Spinal cord (tissue), 10 donors: ENCODE results near the gene BEAN1. TPM values are rescaled to one million over a fixed set of nuclear protein-coding genes. Genes with fewer than 3 reads are reported as not detected.
"Not testable (repeated sequence)": the region's sequence is repeated elsewhere in the genome, so short reads cannot be mapped to it uniquely, and the experiment has no call there.

Experiments used
- DNase-seq, 6 donors: peaks; one replicate each; pipeline versions ENCODE4 v3.0.0 to v3.0.0-alpha.2; 2013 to 2015; ENCODE audit warnings: low spot score in 6 of 6, low read depth in 4 of 6
- H3K27ac ChIP-seq: one replicate; pipeline ENCODE4 v1.5.1; 2013; ENCODE audit warnings: low read depth, low read length, control low read depth
- H3K27me3 ChIP-seq: one replicate; pipeline ENCODE4 v1.6.1; 2013; ENCODE audit warnings: low read length; ENCODE audit not compliant: control insufficient read depth, insufficient read depth
- H3K36me3 ChIP-seq: one replicate; pipeline ENCODE4 v1.6.1; 2013; ENCODE audit warnings: low read length; ENCODE audit not compliant: control insufficient read depth, insufficient read depth
- H3K4me1 ChIP-seq: one replicate; pipeline ENCODE4 v1.6.1; 2013; ENCODE audit warnings: low read length; ENCODE audit not compliant: control insufficient read depth, insufficient read depth
- H3K4me3 ChIP-seq: one replicate; pipeline ENCODE4 v1.5.1; 2013; ENCODE audit warnings: low read depth, low read length, control low read depth
- H3K9me3 ChIP-seq: one replicate; pipeline ENCODE4 v1.6.1; 2013; ENCODE audit warnings: low read length; ENCODE audit not compliant: control insufficient read depth, insufficient read depth
- WGBS: methylation state at CpG from one replicate; pipeline ENCODE4 v1.1.5; 2013; ENCODE audit warnings: missing lambda C conversion rate; ENCODE audit not compliant: insufficient coverage; 5-methylcytosine and 5-hydroxymethylcytosine counted together
- polyA plus RNA-seq, 2 donors: library from polyadenylated mRNA; unstranded; fragments of 120-200 nt; gene quantifications; one replicate each; pipeline ENCODE4 v1.2.1, GENCODE V29; 2013; ENCODE audit not compliant: insufficient read length in 2 of 2
- total RNA-seq, 2 donors: library from RNA; depleted of rRNA in 1 of 2; stranded (reverse); fragments of 120-200 nt in 1 of 2; fragments of >200 nt in 1 of 2; gene quantifications; one replicate each; pipeline versions ENCODE4 v1.2.3 to v1.2.4, GENCODE V29; 2013 to 2014
- donor health status: healthy.

The BEAN1 gene
- total and polyA plus RNA-seq, 4 donors = 4.9 to 27.0 (median 15.9) TPM

GRCh38 chr16:66451548-66451947 lies 24.5 kb downstream of the BEAN1 start:
- H3K9me3 ChIP-seq = no peaks in the 10 kb centered on the region
- DNase-seq = no peak
- H3K27me3 ChIP-seq = no peaks in the 10 kb centered on the region
- WGBS = 100% methylated on average over 2 of the region's 3 CpGs
- H3K4me3 ChIP-seq = no peak overlapping the region
- H3K27ac ChIP-seq = no peak overlapping the region
- H3K4me1 ChIP-seq = no peaks in the 10 kb centered on the region
- no peaks in the 10 kb centered on the region for H3K36me3 ChIP-seq

- not testable (repeated sequence) for H3K27me3 ChIP-seq, DNase-seq
- no CpG with 5 or more reads among the region's 1 CpG for WGBS
Observed at GRCh38 chr16:66453230-66453629, 26.1 kb downstream of the BEAN1 start.

GRCh38 chr16:66454751-66455150 lies 27.7 kb downstream of the BEAN1 start:
- Histone ChIP-seq H3K9me3 (no peaks in the 10 kb centered on the region), H3K4me1 (no peaks in the 10 kb centered on the region), H3K27ac (no peak overlapping the region), H3K36me3 (no peaks in the 10 kb centered on the region), H3K27me3 (no peaks in the 10 kb centered on the region), H3K4me3 (no peak overlapping the region)
- DNase-seq = no peak
- no CpG with 5 or more reads among the region's 1 CpG for WGBS

More at GRCh38 chr16:66453230-66453629, 26.1 kb downstream of the BEAN1 start:
- H3K9me3 ChIP-seq, H3K4me3 ChIP-seq, H3K27ac ChIP-seq, H3K36me3 ChIP-seq, H3K4me1 ChIP-seq: not testable (repeated sequence)

GRCh38 chr16:66455970-66456369 lies 28.9 kb downstream of the BEAN1 start:
- H3K4me1 ChIP-seq = no peaks in the 10 kb centered on the region
- H3K36me3 ChIP-seq = no peaks in the 10 kb centered on the region
- no peak overlapping the region for H3K4me3 ChIP-seq
- H3K27me3 ChIP-seq = no peaks in the 10 kb centered on the region
- no peaks in the 10 kb centered on the region for H3K9me3 ChIP-seq
- no CpG with 5 or more reads among the region's 1 CpG for WGBS
- DNase-seq = no peak
- H3K27ac ChIP-seq = no peak overlapping the region

- no peaks in the 10 kb centered on the region for H3K36me3 ChIP-seq
- H3K27ac ChIP-seq = no peak overlapping the region
- H3K9me3 ChIP-seq = no peaks in the 10 kb centered on the region
- no peaks in the 10 kb centered on the region for H3K27me3 ChIP-seq
- H3K4me1 ChIP-seq = no peaks in the 10 kb centered on the region
- no peak overlapping the region for H3K4me3 ChIP-seq
- DNase-seq = no peak
- 20% methylated on average over 1 of the region's 4 CpGs for WGBS
Observed at GRCh38 chr16:66457888-66458287, 30.8 kb downstream of the BEAN1 start.

- no peaks in the 10 kb centered on the region for H3K36me3 ChIP-seq
- DNase-seq = no peak
- no peak overlapping the region for H3K4me3 ChIP-seq
- H3K27me3 ChIP-seq = no peaks in the 10 kb centered on the region
- H3K27ac ChIP-seq = no peak overlapping the region
- no CpG with 5 or more reads among the region's 5 CpGs for WGBS
- no peaks in the 10 kb centered on the region for H3K9me3 ChIP-seq
- no peaks in the 10 kb centered on the region for H3K4me1 ChIP-seq
Observed at GRCh38 chr16:66458292-66458691, 31.2 kb downstream of the BEAN1 start.

- WGBS = 70% methylated on average over 7 of the region's 7 CpGs
- no peak overlapping the region for H3K27ac ChIP-seq
- no peak overlapping the region for H3K4me3 ChIP-seq
- no peaks in the 10 kb centered on the region for H3K36me3 ChIP-seq
- DNase-seq = no peak
- no peaks in the 10 kb centered on the region for H3K27me3 ChIP-seq
- no peaks in the 10 kb centered on the region for H3K9me3 ChIP-seq
- no peaks in the 10 kb centered on the region for H3K4me1 ChIP-seq
Observed at GRCh38 chr16:66458853-66459252, 31.8 kb downstream of the BEAN1 start.

- Histone ChIP-seq H3K4me1 (no peaks in the 10 kb centered on the region), H3K9me3 (no peaks in the 10 kb centered on the region), H3K4me3 (no peak overlapping the region), H3K27ac (no peak overlapping the region), H3K36me3 (no peaks in the 10 kb centered on the region), H3K27me3 (no peaks in the 10 kb centered on the region)
- no peak for DNase-seq
- 43% methylated on average over 1 of the region's 5 CpGs for WGBS
Observed at GRCh38 chr16:66459878-66460277, 32.8 kb downstream of the BEAN1 start.

GRCh38 chr16:66460703-66461102 lies 33.6 kb downstream of the BEAN1 start:
- WGBS = no CpG with 5 or more reads among the region's 1 CpG
- H3K4me1 ChIP-seq = no peaks in the 10 kb centered on the region
- H3K27me3 ChIP-seq = no peaks in the 10 kb centered on the region
- H3K27ac ChIP-seq = no peak overlapping the region
- H3K36me3 ChIP-seq = no peaks in the 10 kb centered on the region
- no peak overlapping the region for H3K4me3 ChIP-seq
- DNase-seq = no peak
- H3K9me3 ChIP-seq = no peaks in the 10 kb centered on the region

GRCh38 chr16:66462912-66463311 lies 35.8 kb downstream of the BEAN1 start:
- no peak overlapping the region for H3K27ac ChIP-seq
- no peaks in the 10 kb centered on the region for H3K36me3 ChIP-seq
- no peaks in the 10 kb centered on the region for H3K9me3 ChIP-seq
- no peak overlapping the region for H3K4me3 ChIP-seq
- no peaks in the 10 kb centered on the region for H3K4me1 ChIP-seq
- WGBS = no CpG with 5 or more reads among the region's 1 CpG
- no peaks in the 10 kb centered on the region for H3K27me3 ChIP-seq
- DNase-seq = no peak
